ENCODE results near the gene CRTC2. TPM values are rescaled to one million over a fixed set of nuclear protein-coding genes. Genes with fewer than 3 reads are reported as not detected.
"Not testable (repeated sequence)": the region's sequence is repeated elsewhere in the genome, so short reads cannot be mapped to it uniquely, and the experiment has no call there.

The CRTC2 gene
- total RNA-seq, 1 donor from 2014 or later, result 2.3 TPM

GRCh38 chr1:153929981-153930948, 28.1 kb downstream of the CRTC2 start:
- no peak for DNase-seq (ENCODE audit: low read depth in 2 of 2)

- no peak for DNase-seq (ENCODE audit: low read depth in 2 of 2)
These were observed 29.0 kb downstream of the CRTC2 start for GRCh38 chr1:153929426-153929825.

DNA sequence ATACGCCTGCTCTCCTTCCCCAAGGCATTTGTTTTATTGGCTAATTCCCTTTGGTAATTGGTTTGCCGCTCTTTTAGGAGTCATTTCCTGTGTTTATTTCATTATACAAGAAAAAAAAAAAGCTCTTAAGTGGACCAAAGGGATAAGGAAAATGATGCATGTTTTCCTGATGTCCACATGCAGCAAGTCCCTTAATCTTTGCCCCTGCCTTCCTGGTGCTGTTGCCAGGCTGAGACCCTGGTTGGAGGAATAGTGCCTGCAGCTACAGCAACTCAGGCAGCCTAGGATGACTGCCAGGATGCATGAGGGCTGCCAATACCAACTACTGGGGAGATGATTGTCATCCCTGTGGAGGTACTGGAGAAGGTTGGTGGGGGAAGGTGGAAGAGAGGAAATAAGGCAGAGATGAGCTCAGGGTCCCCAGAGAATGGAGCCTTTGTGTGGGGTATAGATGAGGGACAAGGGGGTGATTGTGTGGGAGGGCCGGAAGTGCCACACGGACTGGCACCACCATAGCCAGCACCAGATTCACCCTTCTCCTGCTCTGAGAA, 29.5 kb downstream of the CRTC2 start:
- DNase-seq (ENCODE audit: low read depth in 2 of 2), result peak in 1 of 2 donors; percentile 74

DNA sequence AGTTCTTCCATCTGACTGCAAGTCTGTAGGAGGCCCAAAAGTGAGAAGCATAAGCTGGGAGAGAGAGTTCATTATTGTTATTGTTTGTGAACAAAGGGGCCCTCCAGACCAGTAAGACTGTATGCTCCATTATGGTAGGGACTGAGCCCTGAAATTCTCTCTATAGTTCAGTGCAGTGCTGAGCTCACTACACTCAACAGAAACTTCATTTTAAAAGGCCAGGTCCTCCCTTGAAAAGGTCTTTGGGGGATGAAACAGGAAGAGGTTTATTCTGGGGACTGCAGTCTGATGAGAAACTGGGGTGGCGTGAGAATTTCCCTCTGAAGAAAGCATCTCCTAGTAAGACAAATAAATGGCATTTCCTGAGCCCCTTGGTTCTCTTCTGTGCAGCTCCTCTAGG, 30.2 kb downstream of the CRTC2 start:
- DNase-seq (ENCODE audit: low read depth in 2 of 2), result no peak

- DNase-seq (ENCODE audit: low read depth in 2 of 2), result no peak
These were observed 32.0 kb downstream of the CRTC2 start for GRCh38 chr1:153926405-153926804.

- DNase-seq (ENCODE audit: low read depth in 2 of 2), result peak; percentile 100
These were observed 35.2 kb downstream of the CRTC2 start, which contains the start of gene GATAD2B for GRCh38 chr1:153922972-153923925. Gene GATAD2B, minus strand, starts transcription at chr1:153922972. Its CDS starts 94,625 bp downstream, at chr1:153828347.

- no peak for DNase-seq (ENCODE audit: low read depth in 2 of 2)
These were observed 36.1 kb downstream of the CRTC2 start for GRCh38 chr1:153922076-153922971.

GRCh38 chr1:153921803-153922075, 36.7 kb downstream of the CRTC2 start:
- peak in 1 of 2 donors; percentile 14 for DNase-seq (ENCODE audit: low read depth in 2 of 2)

GRCh38 chr1:153921080-153921802, 37.2 kb downstream of the CRTC2 start:
- no peak for DNase-seq (ENCODE audit: low read depth in 2 of 2)

- DNase-seq (ENCODE audit: low read depth in 2 of 2), result peak in 1 of 2 donors; percentile 41
These were observed 38.2 kb downstream of the CRTC2 start for GRCh38 chr1:153919876-153920852.

DNA sequence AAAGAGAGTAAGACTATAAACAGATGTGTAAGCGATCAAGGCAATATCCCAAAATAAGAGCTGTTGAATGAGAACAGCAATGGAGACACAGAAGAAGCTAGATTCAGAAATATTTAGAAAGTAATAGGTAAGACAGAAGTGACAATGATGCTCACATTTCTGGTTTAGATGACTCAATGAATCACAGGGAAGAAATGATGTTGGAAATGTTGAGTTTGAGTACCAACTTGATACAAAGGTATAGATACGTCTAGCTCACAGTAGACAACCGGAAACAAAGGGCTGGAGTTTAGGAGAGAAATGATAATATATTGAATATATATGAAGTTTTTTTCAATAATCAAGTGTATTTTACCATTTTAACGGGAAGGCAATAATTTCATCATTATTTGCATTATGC, 42.1 kb downstream of the CRTC2 start:
- DNase-seq (ENCODE audit: low read depth in 2 of 2), result no peak

- no peak for DNase-seq (ENCODE audit: low read depth in 2 of 2)
These were observed 46.1 kb downstream of the CRTC2 start for GRCh38 chr1:153912349-153912748.

GRCh38 chr1:153910560-153910959, 47.9 kb downstream of the CRTC2 start:
- not testable (repeated sequence) for DNase-seq (ENCODE audit: low read depth in 2 of 2)

GRCh38 chr1:153908071-153908470, 50.3 kb downstream of the CRTC2 start:
- no peak for DNase-seq (ENCODE audit: low read depth in 2 of 2)

- DNase-seq (ENCODE audit: low read depth in 2 of 2), result no peak
These were observed 51.3 kb downstream of the CRTC2 start for GRCh38 chr1:153907134-153907533.

DNA sequence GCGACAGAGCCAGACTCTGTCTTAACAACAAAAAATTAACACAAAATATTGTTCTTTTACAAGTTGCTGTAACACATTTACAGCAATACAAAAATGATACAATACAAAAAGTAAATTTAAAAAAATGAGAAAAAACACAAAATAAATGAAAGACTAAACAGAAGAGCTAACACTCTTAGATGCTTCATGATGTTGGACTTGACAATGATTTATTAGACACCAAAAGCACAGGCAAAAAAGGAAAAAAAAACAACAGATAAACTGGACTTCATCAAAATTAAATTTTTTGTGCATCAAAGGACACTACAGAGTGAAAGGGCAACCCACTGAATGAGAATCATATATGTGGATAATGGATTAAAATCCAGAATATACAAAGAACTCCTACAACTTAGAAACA, 52.0 kb downstream of the CRTC2 start:
- DNase-seq (ENCODE audit: low read depth in 2 of 2), result no peak

DNA sequence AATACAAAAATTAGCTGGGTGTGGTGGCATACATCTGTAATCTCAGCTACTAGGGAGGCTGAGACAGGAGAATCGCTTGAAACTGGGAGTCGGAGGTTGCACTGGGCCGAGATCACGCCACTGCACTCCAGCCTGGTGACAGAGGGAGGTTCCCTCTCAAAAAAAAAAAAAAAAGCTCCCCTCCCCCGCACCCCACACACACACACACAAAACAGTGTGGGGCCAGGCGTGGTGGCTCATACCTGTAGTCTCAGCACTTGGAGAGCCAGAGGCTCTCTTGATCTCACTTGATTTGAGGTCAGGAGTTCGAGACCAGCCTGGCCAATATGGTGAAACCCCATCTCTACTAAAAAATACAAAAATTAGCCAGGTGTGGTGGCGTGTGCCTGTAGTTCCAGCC, 52.5 kb downstream of the CRTC2 start:
- DNase-seq (ENCODE audit: low read depth in 2 of 2), result not testable (repeated sequence)

DNA sequence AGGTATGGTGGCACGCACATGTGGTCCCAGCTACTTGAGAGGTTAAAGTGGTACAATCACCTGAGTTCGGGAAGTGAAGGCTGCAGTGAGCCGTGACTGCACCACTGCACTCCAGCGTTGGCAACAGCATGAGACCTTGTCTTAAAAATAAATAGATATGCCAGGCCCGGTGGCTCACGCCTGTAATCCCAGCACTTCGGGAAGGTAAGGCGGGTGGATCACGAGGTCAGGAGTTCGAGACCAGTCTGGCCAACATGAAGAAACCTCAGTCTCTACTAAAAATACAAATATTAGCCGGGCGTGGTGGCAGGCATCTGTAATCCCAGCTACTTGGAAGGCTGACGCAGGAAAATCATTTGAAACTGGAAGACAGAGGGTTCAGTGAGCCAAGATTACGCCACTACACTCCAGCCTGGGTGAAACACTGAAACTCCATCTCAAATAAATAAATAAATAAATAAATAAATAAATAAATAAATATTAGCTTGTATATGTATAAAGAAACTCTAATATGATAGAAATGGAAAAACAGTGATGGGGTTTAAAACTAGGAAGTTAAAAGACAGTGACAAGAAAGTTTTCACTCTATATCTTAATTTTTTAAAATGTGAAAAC, 54.5 kb downstream of the CRTC2 start:
- DNase-seq (ENCODE audit: low read depth in 2 of 2), result no peak

Measured in dermis microvascular lymphatic vessel endothelial cell (primary cell).